Neuronal stem cell (in vitro differentiated cells): ENCODE results near the gene WNT16.

ENCODE experiments used
- DNase-seq: peaks from one replicate; pipeline ENCODE4 v3.0.0-alpha.2; 2013; ENCODE audit warnings: low spot score
- H2AFZ ChIP-seq: one replicate; pipeline ENCODE4 v1.6.1; 2013; ENCODE audit warnings: mild to moderate bottlenecking, low read length, inconsistent platforms
- H2AK5ac ChIP-seq: 2 replicates; pipeline ENCODE4 v1.6.1; 2013; ENCODE audit warnings: low read depth, mild to moderate bottlenecking, inconsistent platforms, low read length, moderate library complexity, mixed read lengths
- H2BK120ac ChIP-seq: 2 replicates; pipeline ENCODE4 v1.6.1; 2013; ENCODE audit warnings: low read depth, mild to moderate bottlenecking, inconsistent platforms, low read length, moderate library complexity, mixed read lengths
- H2BK12ac ChIP-seq: one replicate; pipeline ENCODE4 v1.6.1; 2013; ENCODE audit warnings: low read length, inconsistent platforms
- H2BK15ac ChIP-seq: 2 replicates; pipeline ENCODE4 v1.6.1; 2013; ENCODE audit warnings: mild to moderate bottlenecking, low read length, inconsistent platforms, mixed read lengths
- H2BK5ac ChIP-seq: one replicate; pipeline ENCODE4 v1.6.1; 2013; ENCODE audit warnings: inconsistent platforms, mild to moderate bottlenecking, low read length, moderate library complexity
- H3K14ac ChIP-seq: one replicate; pipeline ENCODE4 v1.6.1; 2013; ENCODE audit warnings: low read length, inconsistent platforms
- H3K18ac ChIP-seq: 2 replicates; pipeline ENCODE4 v1.6.1; 2013; ENCODE audit warnings: low read length, inconsistent platforms
- H3K23ac ChIP-seq: 2 replicates; pipeline ENCODE4 v1.6.1; 2013; ENCODE audit warnings: low read depth, mild to moderate bottlenecking, mixed read lengths, low read length, inconsistent platforms; ENCODE audit not compliant: poor library complexity
- H3K27ac ChIP-seq: replicated peaks from 3 replicates; pipeline ENCODE4 v1.5.1; 2013; ENCODE audit warnings: low read length, inconsistent platforms
- H3K27me3 ChIP-seq, 3 experiments: 2 replicates each; pipeline ENCODE4 v1.6.1; 2013; ENCODE audit warnings: low read length in 3 of 3, mild to moderate bottlenecking in 2 of 3, inconsistent platforms in 1 of 3, low read depth in 1 of 3, mixed read lengths in 1 of 3, moderate library complexity in 1 of 3; ENCODE audit not compliant: control insufficient read depth in 3 of 3, insufficient read depth in 3 of 3
- H3K36me3 ChIP-seq, 2 donors: replicated peaks in 1 of 2; 2 replicates each; pipeline ENCODE4 v1.6.1; 2013; ENCODE audit warnings: low read length in 2 of 2; ENCODE audit not compliant: control insufficient read depth in 2 of 2, insufficient read depth in 2 of 2
- H3K4ac ChIP-seq: 2 replicates; pipeline ENCODE4 v1.6.1; 2013; ENCODE audit warnings: inconsistent platforms, mild to moderate bottlenecking, low read length, moderate library complexity
- H3K4me1 ChIP-seq, 2 donors: 1 replicate in 1 of 2; 2 replicates in 1 of 2; pipeline ENCODE4 v1.6.1; 2013; ENCODE audit warnings: low read length in 2 of 2, low read depth in 1 of 2; ENCODE audit not compliant: control insufficient read depth in 2 of 2, insufficient read depth in 1 of 2
- H3K4me2 ChIP-seq: one replicate; pipeline ENCODE4 v1.6.1; 2013; ENCODE audit warnings: mild to moderate bottlenecking, low read length, inconsistent platforms; ENCODE audit not compliant: insufficient read depth, poor library complexity, severe bottlenecking
- H3K4me3 ChIP-seq, 2 donors: 2 replicates each; pipeline ENCODE4 v1.5.1; 2013; ENCODE audit warnings: low read length in 2 of 2, mild to moderate bottlenecking in 2 of 2, inconsistent platforms in 1 of 2, moderate library complexity in 1 of 2
- H3K79me1 ChIP-seq: one replicate; pipeline ENCODE4 v1.6.1; 2013; ENCODE audit warnings: low read depth, mild to moderate bottlenecking, inconsistent platforms, low read length, moderate library complexity
- H3K9ac ChIP-seq: one replicate; pipeline ENCODE4 v1.6.1; 2013; ENCODE audit warnings: mild to moderate bottlenecking, low read depth, low read length, inconsistent platforms; ENCODE audit not compliant: poor library complexity
- H3K9me3 ChIP-seq, 2 donors: replicated peaks in 1 of 2; 2 replicates each; pipeline versions ENCODE3 to v1.6.1; 2013; ENCODE audit warnings: low read length in 2 of 2, mild to moderate bottlenecking in 2 of 2, inconsistent platforms in 1 of 2, low read depth in 1 of 2, mixed read lengths in 1 of 2, moderate library complexity in 1 of 2; ENCODE audit not compliant: control insufficient read depth in 2 of 2, insufficient read depth in 1 of 2
- H4K8ac ChIP-seq: one replicate; pipeline ENCODE4 v1.6.1; 2013; ENCODE audit warnings: low read depth, mild to moderate bottlenecking, inconsistent platforms, low read length, moderate library complexity
- H4K91ac ChIP-seq: one replicate; pipeline ENCODE4 v1.6.1; 2013; ENCODE audit warnings: low read length, low read depth, mild to moderate bottlenecking, inconsistent platforms; ENCODE audit not compliant: poor library complexity
- WGBS, 2 donors: extraction: QIAGEN DNeasy Blood & Tissue Kit; methylation state at CpG; one replicate each; pipeline ENCODE4 v1.1.7; 2013; ENCODE audit warnings: missing lambda C conversion rate in 2 of 2, mixed read lengths in 1 of 2; ENCODE audit not compliant: insufficient read length in 2 of 2, insufficient replicate concordance in 1 of 2; ENCODE audit errors: extremely low coverage in 2 of 2; 5-methylcytosine and 5-hydroxymethylcytosine counted together

The WNT16 gene

GRCh38 chr7:121303422-121304101 is 25.2 kb upstream of the WNT16 start:
- no peak overlapping the region for H2AK5ac ChIP-seq
- H2BK15ac ChIP-seq, result no peak overlapping the region
- DNase-seq, result no peak
- H3K9me3 ChIP-seq, result no peaks in the 10 kb centered on the region
- no peak overlapping the region for H3K23ac ChIP-seq
- H3K4ac ChIP-seq, result no peak overlapping the region
- H4K91ac ChIP-seq, result no peak overlapping the region
- WGBS, 2 donors, result 100% methylated on average over 1 of the region's 6 CpGs; no CpG with 5 or more reads in 1 of the 2 donors
- no peaks in the 10 kb centered on the region for H3K27me3 ChIP-seq
- H3K4me2 ChIP-seq, result no peak overlapping the region
- no peak overlapping the region for H3K18ac ChIP-seq
- no peak overlapping the region for H3K14ac ChIP-seq
- H2BK5ac ChIP-seq, result no peak overlapping the region
- H3K27ac ChIP-seq, result no peak overlapping the region
- H2BK120ac ChIP-seq, result no peak overlapping the region
- no peak overlapping the region for H3K9ac ChIP-seq
- H3K36me3 ChIP-seq, result no peaks in the 10 kb centered on the region
- no peak overlapping the region for H3K4me3 ChIP-seq
- no peaks in the 10 kb centered on the region for H3K4me1 ChIP-seq
- H2BK12ac ChIP-seq, result no peak overlapping the region
- no peak overlapping the region for H4K8ac ChIP-seq
- H2AFZ ChIP-seq, result no peak overlapping the region
- H3K79me1 ChIP-seq, result no peaks in the 10 kb centered on the region

GRCh38 chr7:121304102-121304658 is 24.6 kb upstream of the WNT16 start:
- Histone ChIP-seq H3K9me3 (no peaks in the 10 kb centered on the region), H2BK12ac (no peak overlapping the region)
- WGBS, 2 donors, result no CpG with 5 or more reads among the region's 1 CpG

GRCh38 chr7:121305109-121305508 is 23.7 kb upstream of the WNT16 start:
- no peak overlapping the region for H3K4me2 ChIP-seq
- DNase-seq, result no peak
- no peak overlapping the region for H4K8ac ChIP-seq
- no peak overlapping the region for H2BK15ac ChIP-seq
- no peak overlapping the region for H3K18ac ChIP-seq
- H3K4me3 ChIP-seq, result no peak overlapping the region
- H3K27ac ChIP-seq, result no peak overlapping the region
- no peak overlapping the region for H2AFZ ChIP-seq
- no peak overlapping the region for H2BK12ac ChIP-seq
- WGBS, 2 donors, result no CpG with 5 or more reads among the region's 3 CpGs
- no peak overlapping the region for H3K9ac ChIP-seq
- no peak overlapping the region for H4K91ac ChIP-seq
- H3K9me3 ChIP-seq, result no peaks in the 10 kb centered on the region
- H3K4me1 ChIP-seq, result no peaks in the 10 kb centered on the region
- H2BK120ac ChIP-seq, result no peak overlapping the region
- no peak overlapping the region for H3K4ac ChIP-seq
- H3K23ac ChIP-seq, result no peak overlapping the region
- no peaks in the 10 kb centered on the region for H3K79me1 ChIP-seq
- no peak overlapping the region for H3K14ac ChIP-seq
- H2AK5ac ChIP-seq, result no peak overlapping the region
- H2BK5ac ChIP-seq, result no peak overlapping the region
- no peaks in the 10 kb centered on the region for H3K27me3 ChIP-seq
- H3K36me3 ChIP-seq, result no peaks in the 10 kb centered on the region

More at GRCh38 chr7:121304102-121304658, 24.6 kb upstream of the WNT16 start:
- H3K4me3 ChIP-seq, result no peak overlapping the region
- no peak overlapping the region for H4K8ac ChIP-seq
- no peak overlapping the region for H3K14ac ChIP-seq
- no peak overlapping the region for H3K4me2 ChIP-seq
- H3K18ac ChIP-seq, result no peak overlapping the region
- H3K4me1 ChIP-seq, result no peaks in the 10 kb centered on the region
- no peak overlapping the region for H2BK120ac ChIP-seq
- DNase-seq, result no peak
- H3K27ac ChIP-seq, result no peak overlapping the region
- no peak overlapping the region for H3K4ac ChIP-seq
- H3K23ac ChIP-seq, result no peak overlapping the region
- H3K36me3 ChIP-seq, result no peaks in the 10 kb centered on the region
- no peaks in the 10 kb centered on the region for H3K27me3 ChIP-seq
- no peaks in the 10 kb centered on the region for H3K79me1 ChIP-seq
- no peak overlapping the region for H2AFZ ChIP-seq
- no peak overlapping the region for H2AK5ac ChIP-seq
- H2BK15ac ChIP-seq, result no peak overlapping the region
- H2BK5ac ChIP-seq, result no peak overlapping the region
- no peak overlapping the region for H3K9ac ChIP-seq
- H4K91ac ChIP-seq, result no peak overlapping the region

GRCh38 chr7:121306565-121306964 is 22.2 kb upstream of the WNT16 start:
- Histone ChIP-seq H3K4me3 (no peak overlapping the region), H3K4me1 (no peaks in the 10 kb centered on the region), H3K23ac (no peak overlapping the region), H3K4ac (no peak overlapping the region), H2BK5ac (no peak overlapping the region), H2AFZ (no peak overlapping the region), H3K79me1 (no peaks in the 10 kb centered on the region), H2BK15ac (no peak overlapping the region), H2AK5ac (no peak overlapping the region), H3K9ac (no peak overlapping the region), H4K8ac (no peak overlapping the region), H3K27ac (no peak overlapping the region), H3K14ac (no peak overlapping the region), H3K18ac (no peak overlapping the region), H3K9me3 (no peaks in the 10 kb centered on the region), H4K91ac (no peak overlapping the region), H2BK12ac (no peak overlapping the region), H3K36me3 (no peaks in the 10 kb centered on the region), H2BK120ac (no peak overlapping the region), H3K4me2 (no peak overlapping the region), H3K27me3 (no peaks in the 10 kb centered on the region)
- no peak for DNase-seq
- WGBS, 2 donors, result no CpG with 5 or more reads among the region's 3 CpGs
